GM19193 (cell line): ENCODE results near the gene P2RY11.

Source experiments
- POLR2A ChIP-seq: IDR thresholded peaks from 4 replicates; pipeline ENCODE4 v1.6.1; 2011; ENCODE audit not compliant: insufficient read depth, insufficient read length; ENCODE audit errors: extremely low read depth

Gene P2RY11

DNA sequence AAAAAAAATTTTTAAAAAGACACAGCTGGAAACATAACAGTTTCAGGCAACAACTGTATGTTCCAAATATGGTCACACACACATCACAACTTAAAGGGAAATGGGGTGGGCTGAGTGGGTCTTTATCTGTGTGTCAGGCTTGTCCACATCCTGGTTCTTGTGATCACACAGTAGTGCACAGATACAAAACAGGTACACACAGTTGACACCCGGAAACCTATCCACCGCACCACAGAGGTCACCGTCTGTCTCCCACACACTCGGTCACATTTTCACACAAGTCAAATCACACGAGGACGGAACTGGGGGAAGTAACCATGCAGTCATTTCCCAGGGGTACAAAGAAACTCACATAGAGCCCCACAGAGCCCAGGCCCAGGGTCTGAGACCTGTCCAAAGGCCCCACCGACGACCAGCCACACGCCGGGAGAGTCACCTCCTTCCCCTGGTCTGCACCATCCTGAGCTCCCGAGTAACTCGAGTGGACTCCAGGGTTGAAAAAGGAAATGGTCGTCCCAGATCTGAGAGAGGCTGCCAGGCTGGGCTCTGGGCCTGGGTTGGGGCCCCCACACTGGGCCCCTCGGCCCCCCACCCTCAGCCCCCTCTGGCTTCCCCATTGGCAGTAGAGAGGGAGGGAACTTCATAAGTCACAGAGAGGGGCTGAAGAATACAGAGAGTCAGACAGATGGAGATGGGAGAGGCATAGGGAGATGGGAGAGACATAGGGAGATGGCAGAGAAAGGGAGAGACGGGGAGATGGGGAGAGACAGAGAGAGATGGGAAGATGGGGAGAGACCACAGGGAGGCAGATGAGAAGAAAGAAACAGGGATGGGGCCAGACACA, 6.6 kb upstream of the P2RY11 start:
- peak; percentile 55 for TF ChIP-seq POLR2A

- TF ChIP-seq POLR2A = no peak
Observed at GRCh38 chr19:10105509-10106099, 5.9 kb upstream of the P2RY11 start.

DNA sequence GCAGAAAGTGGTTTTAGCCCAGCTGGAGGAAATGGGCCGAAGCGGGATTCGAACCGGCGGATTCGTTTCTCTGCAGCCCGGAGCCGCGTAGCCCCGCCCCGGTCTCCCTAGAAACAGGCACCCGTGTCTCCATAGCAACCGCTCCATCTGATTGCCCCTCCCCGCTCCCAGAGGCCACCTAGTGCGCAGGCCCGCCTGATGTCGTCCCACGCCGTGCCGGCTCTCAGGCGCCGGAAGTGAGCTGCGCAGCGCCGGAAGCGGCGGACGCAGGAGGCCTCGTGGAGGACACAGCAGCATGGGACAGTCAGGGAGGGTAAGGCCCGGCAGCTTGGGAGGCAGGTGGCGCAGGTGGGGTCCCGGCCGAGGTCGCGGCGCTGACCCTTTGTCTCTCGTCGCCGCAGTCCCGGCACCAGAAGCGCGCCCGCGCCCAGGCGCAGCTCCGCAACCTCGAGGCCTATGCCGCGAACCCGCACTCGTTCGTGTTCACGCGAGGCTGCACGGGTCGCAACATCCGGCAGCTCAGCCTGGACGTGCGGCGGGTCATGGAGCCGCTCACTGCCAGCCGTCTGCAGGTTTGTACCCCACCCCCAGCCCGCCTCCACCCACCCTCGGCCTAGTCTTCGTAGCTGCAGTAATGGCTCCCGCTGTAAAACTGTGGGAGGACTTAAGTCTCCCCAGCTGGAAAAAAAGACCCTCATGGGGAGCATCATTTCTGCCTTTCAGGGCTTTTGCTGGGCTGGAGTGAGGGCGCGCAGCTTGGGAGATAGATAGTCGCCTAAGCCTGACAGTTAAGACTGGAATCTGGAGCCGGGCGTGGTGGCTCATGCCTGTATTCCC, 5.2 kb upstream of the P2RY11 start, which contains the start of gene PPAN:
Gene PPAN (plus strand): TSS at position 263 of the 837 bp plus-strand sequence. CDS start 33 bp downstream, at position 296.
- TF ChIP-seq POLR2A = peak; percentile 85

DNA sequence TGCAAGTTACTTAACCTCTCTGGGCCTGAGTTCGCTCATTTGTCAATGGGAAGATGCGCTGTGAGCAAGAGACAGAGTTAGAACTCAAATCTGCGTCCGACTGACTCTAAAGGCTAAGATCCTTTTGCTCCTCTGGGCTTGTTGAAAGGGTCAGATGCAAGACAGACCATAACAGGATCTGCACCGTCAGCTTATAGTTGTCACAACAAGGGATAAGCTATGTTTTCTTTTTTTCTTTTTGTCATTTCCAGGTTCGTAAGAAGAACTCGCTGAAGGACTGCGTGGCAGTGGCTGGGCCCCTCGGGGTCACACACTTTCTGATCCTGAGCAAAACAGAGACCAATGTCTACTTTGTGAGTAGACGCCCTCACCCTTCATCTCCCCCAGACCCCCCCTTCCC, 4.2 kb upstream of the P2RY11 start:
- no peak for TF ChIP-seq POLR2A

DNA sequence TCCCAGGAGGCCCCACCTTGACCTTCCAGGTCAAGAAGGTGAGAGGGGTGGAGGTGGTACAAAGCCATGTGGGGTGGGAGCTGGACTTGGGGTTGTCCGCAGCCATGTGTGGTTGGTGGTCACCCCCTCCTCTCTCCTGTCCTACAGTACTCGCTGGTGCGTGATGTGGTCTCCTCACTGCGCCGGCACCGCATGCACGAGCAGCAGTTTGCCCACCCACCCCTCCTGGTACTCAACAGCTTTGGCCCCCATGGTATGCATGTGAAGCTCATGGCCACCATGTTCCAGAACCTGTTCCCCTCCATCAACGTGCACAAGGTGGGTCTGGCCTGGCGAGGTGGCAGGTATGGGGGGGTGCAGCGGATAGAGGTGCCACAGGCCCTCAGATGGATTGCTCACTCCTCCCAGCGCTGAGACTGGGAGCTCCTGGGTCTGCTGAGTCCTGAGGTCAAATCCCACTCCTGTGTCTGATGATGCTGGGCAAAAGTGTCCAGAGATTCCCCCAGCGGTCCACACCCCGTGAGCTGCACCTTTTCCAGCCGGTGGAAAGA, 3.6 kb upstream of the P2RY11 start:
- TF ChIP-seq POLR2A = no peak

- no peak for TF ChIP-seq POLR2A
Observed at GRCh38 chr19:10109528-10109927, 2.0 kb upstream of the P2RY11 start.

GRCh38 chr19:10110076-10110971, 1.2 kb upstream of the P2RY11 start:
- TF ChIP-seq POLR2A = no peak

DNA sequence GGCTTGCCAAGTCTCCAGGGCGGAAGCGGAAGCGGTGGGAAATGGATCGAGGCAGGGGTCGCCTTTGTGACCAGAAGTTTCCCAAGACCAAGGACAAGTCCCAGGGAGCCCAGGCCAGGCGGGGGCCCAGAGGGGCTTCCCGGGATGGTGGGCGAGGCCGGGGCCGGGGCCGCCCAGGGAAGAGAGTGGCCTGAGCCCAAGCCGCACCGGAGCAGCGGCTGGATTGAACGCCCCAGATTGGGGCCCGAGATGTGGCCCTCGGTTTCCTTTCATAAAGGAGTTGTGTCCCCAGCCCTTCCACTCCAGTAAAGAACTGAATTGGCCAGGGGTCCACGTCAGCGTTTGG, 548 bp upstream of the P2RY11 start:
- TF ChIP-seq POLR2A = no peak

GRCh38 chr19:10112037-10112761, 706 bp downstream of the P2RY11 start:
- no peak for TF ChIP-seq POLR2A

DNA sequence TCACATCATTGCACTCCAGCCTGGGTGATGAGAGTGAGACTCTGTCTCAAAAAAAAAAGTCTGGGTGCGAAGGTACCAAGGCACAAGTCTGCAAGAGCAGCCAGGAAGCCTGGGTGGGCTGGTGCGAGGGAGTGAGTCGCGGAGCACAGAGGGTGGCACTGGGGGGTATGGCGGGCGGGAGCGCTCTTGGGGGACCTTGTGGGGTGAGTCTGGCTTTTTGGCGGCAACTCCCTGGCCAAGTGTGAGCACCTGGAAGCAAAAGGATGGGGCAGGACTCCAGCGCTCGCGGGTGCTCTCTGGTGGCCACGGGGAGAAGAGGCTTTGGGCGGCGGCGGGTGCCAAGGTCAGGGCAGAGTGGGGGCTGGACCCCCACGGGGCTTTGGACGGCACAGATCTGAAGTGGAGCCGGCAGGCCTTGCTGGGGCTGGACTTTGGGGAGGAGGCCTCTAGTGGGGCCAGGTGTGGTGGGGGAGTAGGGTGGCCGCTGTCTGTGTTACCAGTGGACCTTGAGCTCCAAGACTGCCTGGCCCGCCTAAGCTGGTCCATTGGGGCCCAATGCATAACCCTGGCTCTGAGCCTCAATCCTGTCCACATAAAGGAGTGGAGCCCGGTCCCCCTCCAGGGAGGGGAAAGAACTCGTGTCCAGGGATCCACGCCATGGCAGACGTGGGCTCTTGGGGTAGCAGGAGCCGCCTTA, 1.6 kb downstream of the P2RY11 start:
- TF ChIP-seq POLR2A = peak; percentile 27

GRCh38 chr19:10113592-10113963, 2.1 kb downstream of the P2RY11 start:
- TF ChIP-seq POLR2A = no peak

DNA sequence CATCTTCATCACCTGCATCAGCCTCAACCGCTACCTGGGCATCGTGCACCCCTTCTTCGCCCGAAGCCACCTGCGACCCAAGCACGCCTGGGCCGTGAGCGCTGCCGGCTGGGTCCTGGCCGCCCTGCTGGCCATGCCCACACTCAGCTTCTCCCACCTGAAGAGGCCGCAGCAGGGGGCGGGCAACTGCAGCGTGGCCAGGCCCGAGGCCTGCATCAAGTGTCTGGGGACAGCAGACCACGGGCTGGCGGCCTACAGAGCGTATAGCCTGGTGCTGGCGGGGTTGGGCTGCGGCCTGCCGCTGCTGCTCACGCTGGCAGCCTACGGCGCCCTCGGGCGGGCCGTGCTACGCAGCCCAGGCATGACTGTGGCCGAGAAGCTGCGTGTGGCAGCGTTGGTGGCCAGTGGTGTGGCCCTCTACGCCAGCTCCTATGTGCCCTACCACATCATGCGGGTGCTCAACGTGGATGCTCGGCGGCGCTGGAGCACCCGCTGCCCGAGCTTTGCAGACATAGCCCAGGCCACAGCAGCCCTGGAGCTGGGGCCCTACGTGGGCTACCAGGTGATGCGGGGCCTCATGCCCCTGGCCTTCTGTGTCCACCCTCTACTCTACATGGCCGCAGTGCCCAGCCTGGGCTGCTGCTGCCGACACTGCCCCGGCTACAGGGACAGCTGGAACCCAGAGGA, 2.6 kb downstream of the P2RY11 start:
- TF ChIP-seq POLR2A = no peak
